ENCODE results near the gene PRR3. TPM values are rescaled to one million over a fixed set of nuclear protein-coding genes. Genes with fewer than 3 reads are reported as not detected.
"Not testable (repeated sequence)": the region's sequence is repeated elsewhere in the genome, so short reads cannot be mapped to it uniquely, and the experiment has no call there.

Gene PRR3
- total RNA-seq, 1 donor from 2014 or later = 8.6 TPM

DNA sequence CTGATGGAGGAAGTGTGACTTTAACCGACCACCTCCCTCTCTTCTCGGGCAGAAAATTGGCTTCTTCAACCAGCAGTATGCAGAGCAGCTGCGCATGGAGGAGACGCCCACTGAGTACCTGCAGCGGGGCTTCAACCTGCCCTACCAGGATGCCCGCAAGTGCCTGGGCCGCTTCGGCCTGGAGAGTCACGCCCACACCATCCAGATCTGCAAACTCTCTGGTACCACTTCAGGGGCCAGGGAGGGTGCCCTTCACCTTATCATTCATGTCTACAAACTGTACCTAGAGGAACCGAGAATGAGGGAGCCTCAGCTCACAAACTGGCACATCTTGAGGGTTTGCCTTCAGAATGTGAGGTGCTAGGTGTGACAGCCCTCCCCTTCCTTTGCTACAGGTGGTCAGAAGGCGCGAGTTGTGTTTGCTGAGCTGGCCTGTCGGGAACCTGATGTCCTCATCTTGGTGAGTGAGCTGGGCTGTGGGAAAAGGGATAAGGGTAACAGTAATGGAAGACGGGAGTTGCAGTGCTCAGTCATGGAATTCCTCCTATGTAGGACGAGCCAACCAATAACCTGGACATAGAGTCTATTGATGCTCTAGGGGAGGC lies 32.8 kb downstream of the PRR3 start:
- DNase-seq (ENCODE audit: low read depth) = no peak
- peaks cover 3% of the 10 kb centered on the region for H3K36me3 ChIP-seq (ENCODE audit: control insufficient read depth, insufficient read depth, low read length)
- no peaks in the 10 kb centered on the region for H3K27me3 ChIP-seq (ENCODE audit: control insufficient read depth, insufficient read depth, low read length)
- TF ChIP-seq, protein P1, sequence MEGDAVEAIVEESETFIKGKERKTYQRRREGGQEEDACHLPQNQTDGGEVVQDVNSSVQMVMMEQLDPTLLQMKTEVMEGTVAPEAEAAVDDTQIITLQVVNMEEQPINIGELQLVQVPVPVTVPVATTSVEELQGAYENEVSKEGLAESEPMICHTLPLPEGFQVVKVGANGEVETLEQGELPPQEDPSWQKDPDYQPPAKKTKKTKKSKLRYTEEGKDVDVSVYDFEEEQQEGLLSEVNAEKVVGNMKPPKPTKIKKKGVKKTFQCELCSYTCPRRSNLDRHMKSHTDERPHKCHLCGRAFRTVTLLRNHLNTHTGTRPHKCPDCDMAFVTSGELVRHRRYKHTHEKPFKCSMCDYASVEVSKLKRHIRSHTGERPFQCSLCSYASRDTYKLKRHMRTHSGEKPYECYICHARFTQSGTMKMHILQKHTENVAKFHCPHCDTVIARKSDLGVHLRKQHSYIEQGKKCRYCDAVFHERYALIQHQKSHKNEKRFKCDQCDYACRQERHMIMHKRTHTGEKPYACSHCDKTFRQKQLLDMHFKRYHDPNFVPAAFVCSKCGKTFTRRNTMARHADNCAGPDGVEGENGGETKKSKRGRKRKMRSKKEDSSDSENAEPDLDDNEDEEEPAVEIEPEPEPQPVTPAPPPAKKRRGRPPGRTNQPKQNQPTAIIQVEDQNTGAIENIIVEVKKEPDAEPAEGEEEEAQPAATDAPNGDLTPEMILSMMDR (IDR thresholded peaks at IDR 0.05; ENCODE audit: insufficient read depth, low read length, poor library complexity, severe bottlenecking) = no peak
- H3K4me3 ChIP-seq (ENCODE audit: low read depth, low read length) = no peak overlapping the region

DNA sequence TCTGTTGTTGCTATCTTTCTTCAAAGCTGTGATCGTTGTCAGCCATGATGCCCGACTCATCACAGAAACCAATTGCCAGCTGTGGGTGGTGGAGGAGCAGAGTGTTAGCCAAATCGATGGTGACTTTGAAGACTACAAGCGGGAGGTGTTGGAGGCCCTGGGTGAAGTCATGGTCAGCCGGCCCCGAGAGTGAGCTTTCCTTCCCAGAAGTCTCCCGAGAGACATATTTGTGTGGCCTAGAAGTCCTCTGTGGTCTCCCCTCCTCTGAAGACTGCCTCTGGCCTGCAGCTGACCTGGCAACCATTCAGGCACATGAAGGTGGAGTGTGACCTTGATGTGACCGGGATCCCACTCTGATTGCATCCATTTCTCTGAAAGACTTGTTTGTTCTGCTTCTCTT lies 33.4 kb downstream of the PRR3 start:
- peaks cover 1% of the 10 kb centered on the region for H3K36me3 ChIP-seq (ENCODE audit: control insufficient read depth, insufficient read depth, low read length)

DNA sequence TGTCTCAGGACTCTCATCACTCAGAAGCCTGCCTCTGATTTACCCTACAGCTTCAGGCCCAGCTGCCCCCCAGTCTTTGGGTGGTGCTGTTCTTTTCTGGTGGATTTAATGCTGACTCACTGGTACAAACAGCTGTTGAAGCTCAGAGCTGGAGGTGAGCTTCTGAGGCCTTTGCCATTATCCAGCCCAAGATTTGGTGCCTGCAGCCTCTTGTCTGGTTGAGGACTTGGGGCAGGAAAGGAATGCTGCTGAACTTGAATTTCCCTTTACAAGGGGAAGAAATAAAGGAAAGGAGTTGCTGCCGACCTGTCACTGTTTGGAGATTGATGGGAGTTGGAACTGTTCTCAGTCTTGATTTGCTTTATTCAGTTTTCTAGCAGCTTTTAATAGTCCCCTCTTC lies 33.9 kb downstream of the PRR3 start:
- no peak overlapping the region for H3K4me3 ChIP-seq (ENCODE audit: low read depth, low read length)
- TF ChIP-seq, protein P1 (IDR thresholded peaks at IDR 0.05; ENCODE audit: insufficient read depth, low read length, poor library complexity, severe bottlenecking) = no peak
- H3K27me3 ChIP-seq (ENCODE audit: control insufficient read depth, insufficient read depth, low read length) = no peaks in the 10 kb centered on the region
- H3K36me3 ChIP-seq (ENCODE audit: control insufficient read depth, insufficient read depth, low read length) = peaks cover 1% of the 10 kb centered on the region
- DNase-seq (ENCODE audit: low read depth) = peak; percentile 28

More for the DNA sequence above, 33.4 kb downstream of the PRR3 start:
- Histone ChIP-seq H3K27me3 (ENCODE audit: control insufficient read depth, insufficient read depth, low read length) (no peaks in the 10 kb centered on the region), H3K4me3 (ENCODE audit: low read depth, low read length) (no peak overlapping the region)
- TF ChIP-seq, protein P1 (IDR thresholded peaks at IDR 0.05; ENCODE audit: insufficient read depth, low read length, poor library complexity, severe bottlenecking) = no peak
- no peak for DNase-seq (ENCODE audit: low read depth)

DNA sequence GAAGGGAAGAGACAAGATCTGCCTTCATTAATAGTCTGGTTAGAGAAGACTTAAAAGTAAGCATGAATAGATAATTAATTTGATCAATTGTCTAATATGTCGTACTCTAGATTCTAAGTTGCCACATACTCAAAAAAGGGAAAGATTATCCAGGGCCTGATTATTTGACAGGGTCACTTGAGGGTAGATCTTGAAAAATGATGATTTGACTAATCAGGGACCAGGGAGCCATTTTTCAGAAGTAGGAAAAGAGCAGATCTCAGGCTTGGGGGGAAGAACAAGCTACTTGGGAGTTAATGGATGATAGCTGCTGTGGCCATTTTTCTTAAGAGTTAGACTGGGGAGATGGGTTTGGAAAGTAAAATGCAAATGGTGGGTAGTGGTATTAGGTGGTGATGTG lies 35.2 kb downstream of the PRR3 start:
- TF ChIP-seq, protein P1 (IDR thresholded peaks at IDR 0.05; ENCODE audit: insufficient read depth, low read length, poor library complexity, severe bottlenecking) = no peak
- DNase-seq (ENCODE audit: low read depth) = no peak
- peaks cover 1% of the 10 kb centered on the region for H3K36me3 ChIP-seq (ENCODE audit: control insufficient read depth, insufficient read depth, low read length)
- H3K4me3 ChIP-seq (ENCODE audit: low read depth, low read length) = no peak overlapping the region
- no peaks in the 10 kb centered on the region for H3K27me3 ChIP-seq (ENCODE audit: control insufficient read depth, insufficient read depth, low read length)

DNA sequence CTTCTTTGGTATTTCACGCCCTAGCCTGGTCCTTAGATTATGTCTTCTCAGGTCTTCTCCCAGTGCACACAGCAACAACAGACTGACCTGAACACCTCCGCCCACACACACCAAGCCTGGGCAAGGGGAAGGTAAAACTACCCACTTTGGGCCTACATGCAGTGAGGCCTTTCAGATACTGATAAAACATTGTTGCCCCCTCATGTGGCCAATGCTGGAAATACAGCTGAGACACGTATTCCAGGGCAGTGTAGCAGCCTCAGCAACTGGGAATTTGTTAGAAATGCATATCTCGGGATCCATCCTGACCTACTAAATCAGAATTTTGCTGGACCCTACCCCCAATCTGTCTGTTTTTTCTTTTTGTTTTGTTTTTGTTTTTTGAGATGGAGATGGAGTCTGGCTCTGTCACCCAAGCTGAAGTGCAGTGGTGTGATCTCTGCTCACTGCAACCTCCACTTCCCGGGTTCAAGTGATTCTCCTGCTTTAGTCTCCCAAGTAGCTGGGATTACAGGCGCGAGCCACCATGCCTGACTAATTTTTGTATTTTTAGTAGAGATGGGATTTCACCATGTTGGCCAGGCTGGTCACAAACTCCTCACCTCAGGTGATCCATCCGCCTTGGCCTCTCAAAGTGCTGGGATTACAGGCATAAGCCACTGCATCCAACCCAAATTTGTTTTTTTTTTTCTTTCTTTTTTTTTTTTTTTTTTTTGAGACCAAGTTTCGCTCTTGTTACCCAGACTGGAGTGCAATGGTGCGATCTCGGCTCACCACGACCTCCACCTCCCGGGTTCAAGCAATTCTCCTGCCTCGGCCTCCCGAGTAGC lies 40.4 kb downstream of the PRR3 start:
- H3K27me3 ChIP-seq (ENCODE audit: control insufficient read depth, insufficient read depth, low read length); H3K36me3 ChIP-seq (ENCODE audit: control insufficient read depth, insufficient read depth, low read length); H3K4me3 ChIP-seq (ENCODE audit: low read depth, low read length); DNase-seq (ENCODE audit: low read depth): not testable (repeated sequence)
- TF ChIP-seq, protein P1 (IDR thresholded peaks at IDR 0.05; ENCODE audit: insufficient read depth, low read length, poor library complexity, severe bottlenecking) = peak; percentile 66
